ENCODE results near the gene HRH3. TPM values are rescaled to one million over a fixed set of nuclear protein-coding genes. Genes with fewer than 3 reads are reported as not detected.

Gene HRH3
- total and polyA plus RNA-seq, 2 donors (not counting 1 experiment from before 2014, with no cell fraction given) = not detected

DNA sequence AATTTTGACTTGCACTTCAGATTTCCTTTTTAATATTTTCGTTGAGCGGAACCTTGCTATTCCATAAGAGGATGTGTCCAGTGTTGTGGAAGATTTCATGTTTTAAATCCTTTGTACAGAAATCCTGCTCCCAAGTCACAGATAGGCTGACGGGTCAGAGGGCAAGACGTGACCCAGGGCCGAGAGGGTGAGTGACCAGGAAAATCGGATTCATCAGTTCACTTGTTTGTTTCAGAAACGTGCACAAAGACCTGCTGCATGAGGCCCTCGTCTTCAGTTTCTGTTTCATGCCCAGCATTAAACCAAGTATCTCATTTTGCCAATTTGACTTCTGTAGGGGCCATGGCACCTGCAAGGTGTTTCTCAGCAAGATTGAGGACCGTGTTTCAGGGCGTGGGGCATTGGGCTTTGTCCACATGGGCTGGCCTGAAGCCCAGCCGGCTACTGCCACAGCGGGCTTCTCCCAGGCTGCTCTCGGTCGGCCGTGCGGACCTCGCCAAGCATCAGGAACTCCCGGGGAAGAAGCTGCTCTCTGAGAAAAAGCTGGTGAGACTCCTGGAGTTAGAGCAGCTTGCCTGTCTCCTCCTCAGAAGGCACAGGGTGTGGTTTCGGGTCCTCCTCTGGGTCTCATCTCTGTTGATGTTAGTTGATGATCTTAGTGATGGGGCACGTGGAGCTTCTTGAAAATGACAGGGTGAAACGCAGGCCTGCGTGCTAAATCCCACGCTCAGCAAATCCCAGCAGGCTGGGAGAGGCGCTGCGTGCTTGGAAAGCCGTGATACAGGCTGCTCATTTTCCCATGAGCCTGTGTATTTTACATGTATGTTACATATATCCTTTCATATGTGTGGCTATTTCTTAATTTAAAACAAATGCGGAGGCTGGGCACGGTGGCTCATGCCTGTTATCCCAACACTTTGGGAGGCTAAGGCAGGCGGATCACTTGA lies 26.7 kb downstream of the HRH3 start:
- no peak overlapping the region for H3K27ac Mint-ChIP-seq
- Histone ChIP-seq H3K36me3 (replicated peaks in 1 of 2; ENCODE audit: control extremely low read depth in 1 of 2, control insufficient read depth in 1 of 2, extremely low read depth in 1 of 2, insufficient read depth in 2 of 2, low read length in 1 of 2) (peaks cover 4 to 49% of the 10 kb centered on the region in 2 experiments), H2AFZ (ENCODE audit: insufficient read depth, low read depth, low read length, poor library complexity, severe bottlenecking) (no peak overlapping the region), H3K4me3 (ENCODE audit: control extremely low read depth in 1 of 5, extremely low read depth in 1 of 5, insufficient read depth in 1 of 5, low read depth in 2 of 5, low read length in 4 of 5) (no peak overlapping the region), H3K27me3 (replicated peaks in 1 of 4; ENCODE audit: control extremely low read depth in 1 of 4, control insufficient read depth in 3 of 4, insufficient read depth in 4 of 4, low read length in 3 of 4) (no peaks in the 10 kb centered on the region), H4K20me1 (ENCODE audit: control insufficient read depth, insufficient read depth, low read length, poor library complexity, severe bottlenecking) (peaks cover 17% of the 10 kb centered on the region), H3K4me1 (ENCODE audit: control insufficient read depth in 2 of 2, insufficient read depth in 2 of 2, low read length in 2 of 2) (no peaks in the 10 kb centered on the region), H3K9ac (ENCODE audit: low read length) (no peak overlapping the region), H3K4me2 (replicated peaks; ENCODE audit: low read depth, low read length, poor library complexity, severe bottlenecking) (no peak overlapping the region), H3K79me2 (ENCODE audit: control insufficient read depth, insufficient read depth, low read length) (peaks cover 44% of the 10 kb centered on the region), H3K27ac (ENCODE audit: low read length in 2 of 2) (no peak overlapping the region), H3K9me3 (ENCODE audit: control extremely low read depth in 1 of 3, control insufficient read depth in 2 of 3, insufficient read depth in 1 of 3, low read length in 2 of 3) (no peaks in the 10 kb centered on the region)
- no peak for ATAC-seq (ENCODE audit: low read depth)
- H3K4me3 Mint-ChIP-seq = no peak overlapping the region
- TF ChIP-seq, protein P1, sequence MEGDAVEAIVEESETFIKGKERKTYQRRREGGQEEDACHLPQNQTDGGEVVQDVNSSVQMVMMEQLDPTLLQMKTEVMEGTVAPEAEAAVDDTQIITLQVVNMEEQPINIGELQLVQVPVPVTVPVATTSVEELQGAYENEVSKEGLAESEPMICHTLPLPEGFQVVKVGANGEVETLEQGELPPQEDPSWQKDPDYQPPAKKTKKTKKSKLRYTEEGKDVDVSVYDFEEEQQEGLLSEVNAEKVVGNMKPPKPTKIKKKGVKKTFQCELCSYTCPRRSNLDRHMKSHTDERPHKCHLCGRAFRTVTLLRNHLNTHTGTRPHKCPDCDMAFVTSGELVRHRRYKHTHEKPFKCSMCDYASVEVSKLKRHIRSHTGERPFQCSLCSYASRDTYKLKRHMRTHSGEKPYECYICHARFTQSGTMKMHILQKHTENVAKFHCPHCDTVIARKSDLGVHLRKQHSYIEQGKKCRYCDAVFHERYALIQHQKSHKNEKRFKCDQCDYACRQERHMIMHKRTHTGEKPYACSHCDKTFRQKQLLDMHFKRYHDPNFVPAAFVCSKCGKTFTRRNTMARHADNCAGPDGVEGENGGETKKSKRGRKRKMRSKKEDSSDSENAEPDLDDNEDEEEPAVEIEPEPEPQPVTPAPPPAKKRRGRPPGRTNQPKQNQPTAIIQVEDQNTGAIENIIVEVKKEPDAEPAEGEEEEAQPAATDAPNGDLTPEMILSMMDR (IDR thresholded peaks at IDR 0.05) = no peak
- TF ChIP-seq EZH2 (IDR thresholded peaks at IDR 0.05; ENCODE audit: borderline replicate concordance, insufficient read depth, low read depth, low read length, poor library complexity, severe bottlenecking) = no peak
- WGBS (ENCODE audit: insufficient coverage) = 96% methylated on average over 17 of the region's 29 CpGs
- no peaks in the 10 kb centered on the region for H3K9me3 Mint-ChIP-seq (ENCODE audit: insufficient read depth)
- H3K27me3 Mint-ChIP-seq = no peaks in the 10 kb centered on the region
- peaks cover 7% of the 10 kb centered on the region for H3K4me1 Mint-ChIP-seq
- POLR2A ChIA-PET = no interaction called here
- no peak for DNase-seq
- CTCF ChIA-PET = no interaction called here
- intact Hi-C loops (cut with micrococcal nuclease) = no loop called here

DNA sequence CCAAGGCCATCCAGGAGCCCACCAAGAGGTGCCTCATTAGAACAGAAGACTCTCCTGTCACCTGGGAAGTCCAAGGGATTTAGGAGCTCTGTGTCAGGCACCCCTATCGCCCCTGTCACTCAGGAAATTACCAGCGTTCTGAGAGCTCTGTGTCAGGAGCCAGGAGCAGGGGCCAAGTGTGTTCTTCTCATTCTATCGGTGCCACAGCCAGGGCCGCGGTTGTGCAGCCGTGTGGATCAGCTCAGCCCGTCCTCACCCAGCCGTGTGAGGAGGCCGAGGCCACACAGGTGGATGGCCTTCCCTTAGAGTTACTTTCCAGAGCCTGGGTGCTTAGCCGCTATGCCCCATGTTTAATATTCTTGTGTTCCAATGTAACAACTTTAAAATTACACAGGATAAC lies 27.4 kb downstream of the HRH3 start:
- ChIA-PET POLR2A (no interaction called here), CTCF (no interaction called here)
- Mint-ChIP-seq H3K4me3 (no peak overlapping the region), H3K4me1 (peaks cover 8% of the 10 kb centered on the region), H3K9me3 (ENCODE audit: insufficient read depth) (no peaks in the 10 kb centered on the region), H3K27ac (no peak overlapping the region), H3K27me3 (no peaks in the 10 kb centered on the region)
- Histone ChIP-seq H3K27me3 (replicated peaks in 1 of 4; ENCODE audit: control extremely low read depth in 1 of 4, control insufficient read depth in 3 of 4, insufficient read depth in 4 of 4, low read length in 3 of 4) (no peaks in the 10 kb centered on the region), H3K4me1 (ENCODE audit: control insufficient read depth in 2 of 2, insufficient read depth in 2 of 2, low read length in 2 of 2) (no peaks in the 10 kb centered on the region), H3K9me3 (ENCODE audit: control extremely low read depth in 1 of 3, control insufficient read depth in 2 of 3, insufficient read depth in 1 of 3, low read length in 2 of 3) (no peaks in the 10 kb centered on the region), H3K4me2 (replicated peaks; ENCODE audit: low read depth, low read length, poor library complexity, severe bottlenecking) (no peak overlapping the region), H3K36me3 (replicated peaks in 1 of 2; ENCODE audit: control extremely low read depth in 1 of 2, control insufficient read depth in 1 of 2, extremely low read depth in 1 of 2, insufficient read depth in 2 of 2, low read length in 1 of 2) (peaks cover 4 to 43% of the 10 kb centered on the region in 2 experiments), H4K20me1 (ENCODE audit: control insufficient read depth, insufficient read depth, low read length, poor library complexity, severe bottlenecking) (peaks cover 17% of the 10 kb centered on the region), H3K27ac (ENCODE audit: low read length in 2 of 2) (no peak overlapping the region), H2AFZ (ENCODE audit: insufficient read depth, low read depth, low read length, poor library complexity, severe bottlenecking) (no peak overlapping the region), H3K79me2 (ENCODE audit: control insufficient read depth, insufficient read depth, low read length) (peaks cover 49% of the 10 kb centered on the region), H3K4me3 (ENCODE audit: control extremely low read depth in 1 of 5, extremely low read depth in 1 of 5, insufficient read depth in 1 of 5, low read depth in 2 of 5, low read length in 4 of 5) (no peak overlapping the region), H3K9ac (ENCODE audit: low read length) (no peak overlapping the region)
- DNase-seq (no peak), ATAC-seq (ENCODE audit: low read depth) (no peak)
- intact Hi-C loops (cut with micrococcal nuclease) = no loop called here
- WGBS (ENCODE audit: insufficient coverage) = 97% methylated on average over 9 of the region's 10 CpGs
- TF ChIP-seq EZH2 (IDR thresholded peaks at IDR 0.05; ENCODE audit: borderline replicate concordance, insufficient read depth, low read depth, low read length, poor library complexity, severe bottlenecking) = no peak
- TF ChIP-seq, protein P1 (IDR thresholded peaks at IDR 0.05) = no peak

Measured in B cell (primary cell).